ENCODE data around the gene NEU4. TPM values are rescaled to one million over a fixed set of nuclear protein-coding genes. Genes with fewer than 3 reads are reported as not detected.

NEU4 gene
- total and polyA plus RNA-seq, 11 donors, result 0.07 to 1.4 (median 0.45) TPM; not detected in 4

GRCh38 chr2:241849616-241850543 is 40.9 kb downstream of the NEU4 start:
- TF ChIP-seq CTCF (IDR thresholded peaks at IDR 0.05), result no peak
- no peak for TF ChIP-seq POLR2A (IDR thresholded peaks at IDR 0.05)
- Histone ChIP-seq H3K9me3 (no peaks in the 10 kb centered on the region), H3K27me3 (no peaks in the 10 kb centered on the region), H3K4me1 (peaks cover 4 to 22% (median 14%) of the 10 kb centered on the region in 12 donors), H3K4me3 (no peak overlapping the region), H3K36me3 (no peaks in the 10 kb centered on the region), H3K27ac (no peak overlapping the region)
- ATAC-seq (no peak), DNase-seq (peak in 2 of 5 donors; percentile 19 to 48)
- 83 to 91% (median 90%) methylated on average over 12 to 16 of the region's 16 CpGs for WGBS, 4 donors
- intact Hi-C loops (cut with DNase I), result no loop called here

- no peak overlapping the region for H3K27ac ChIP-seq
- TF ChIP-seq CTCF (IDR thresholded peaks at IDR 0.05), result no peak
- no peak for TF ChIP-seq POLR2A (IDR thresholded peaks at IDR 0.05)
- intact Hi-C loops (cut with DNase I), result no loop called here
- no peaks in the 10 kb centered on the region for H3K27me3 ChIP-seq
- H3K4me1 ChIP-seq, result peaks cover 4 to 22% (median 13%) of the 10 kb centered on the region in 12 donors
- no peaks in the 10 kb centered on the region for H3K9me3 ChIP-seq
- DNase-seq, result peak in 2 of 5 donors; percentile 21 to 60
- WGBS, 4 donors, result 94 to 96% (median 94%) methylated on average over 8 to 27 of the region's 27 CpGs
- H3K36me3 ChIP-seq, result no peaks in the 10 kb centered on the region
- ATAC-seq, result no peak
- no peak overlapping the region for H3K4me3 ChIP-seq
Measured at GRCh38 chr2:241850544-241851324, 41.7 kb downstream of the NEU4 start.

GRCh38 chr2:241851325-241852115 is 42.5 kb downstream of the NEU4 start:
- H3K4me1 ChIP-seq, result peaks cover 0 to 22% (median 13%) of the 10 kb centered on the region in 12 donors
- TF ChIP-seq POLR2A (IDR thresholded peaks at IDR 0.05) (no peak), CTCF (IDR thresholded peaks at IDR 0.05) (no peak)
- H3K9me3 ChIP-seq, result no peaks in the 10 kb centered on the region
- peak in 2 of 5 donors; percentile 12 to 33 for DNase-seq
- WGBS, 4 donors, result 91 to 95% (median 93%) methylated on average over 14 to 26 of the region's 26 CpGs
- no peak overlapping the region for H3K27ac ChIP-seq
- H3K36me3 ChIP-seq, result no peaks in the 10 kb centered on the region
- H3K4me3 ChIP-seq, result no peak overlapping the region
- intact Hi-C loops (cut with DNase I), result no loop called here
- no peak for ATAC-seq
- no peaks in the 10 kb centered on the region for H3K27me3 ChIP-seq

Measured in heart left ventricle (tissue), 16 donors.